ENCODE results near the gene KIAA0513.

- TF ChIP-seq CTCF (IDR thresholded peaks at IDR 0.05; ENCODE audit: low read depth, low read length) (no peak), MYC (IDR thresholded peaks at IDR 0.05; ENCODE audit: low read depth, low read length) (no peak), POLR2A (IDR thresholded peaks at IDR 0.05; ENCODE audit: extremely low read depth, insufficient read length) (no peak), MAX (IDR thresholded peaks at IDR 0.05; ENCODE audit: low read depth, low read length) (no peak)
Measured at GRCh38 chr16:84999857-85000480, 27.6 kb upstream of the KIAA0513 start.
